BE2C (cell line): Measurements from ENCODE around the gene CSNK1D.

Experiments
- DNase-seq: peaks from one replicate; pipeline ENCODE4 v3.0.0-alpha.2; 2020
- H3K27me3 ChIP-seq: fragments of 250-450 bp; sonication (Bioruptor Pico); 2 replicates; pipeline ENCODE4 v1.5.1; 2020; ENCODE audit warnings: mild to moderate bottlenecking
- H3K36me3 ChIP-seq: fragments of 250-450 bp; sonication (Bioruptor Pico); 2 replicates; pipeline ENCODE4 v1.5.1; 2020; ENCODE audit warnings: mild to moderate bottlenecking
- H3K4me1 ChIP-seq: fragments of 250-450 bp; sonication (Bioruptor Pico); 2 replicates; pipeline ENCODE4 v1.5.1; 2020
- H3K4me3 ChIP-seq: 2 replicates; pipeline ENCODE4 v1.5.1; 2011; ENCODE audit warnings: low read depth, low read length
- H3K9me3 ChIP-seq: fragments of 250-450 bp; sonication (Bioruptor Pico); 2 replicates; pipeline ENCODE4 v1.5.1; 2020
- TF ChIP-seq, protein P1 (sequence below): IDR thresholded peaks from 2 replicates; pipeline ENCODE4 v1.5.1; 2012; ENCODE audit warnings: mild to moderate bottlenecking, low read depth, low read length

CSNK1D gene

DNA sequence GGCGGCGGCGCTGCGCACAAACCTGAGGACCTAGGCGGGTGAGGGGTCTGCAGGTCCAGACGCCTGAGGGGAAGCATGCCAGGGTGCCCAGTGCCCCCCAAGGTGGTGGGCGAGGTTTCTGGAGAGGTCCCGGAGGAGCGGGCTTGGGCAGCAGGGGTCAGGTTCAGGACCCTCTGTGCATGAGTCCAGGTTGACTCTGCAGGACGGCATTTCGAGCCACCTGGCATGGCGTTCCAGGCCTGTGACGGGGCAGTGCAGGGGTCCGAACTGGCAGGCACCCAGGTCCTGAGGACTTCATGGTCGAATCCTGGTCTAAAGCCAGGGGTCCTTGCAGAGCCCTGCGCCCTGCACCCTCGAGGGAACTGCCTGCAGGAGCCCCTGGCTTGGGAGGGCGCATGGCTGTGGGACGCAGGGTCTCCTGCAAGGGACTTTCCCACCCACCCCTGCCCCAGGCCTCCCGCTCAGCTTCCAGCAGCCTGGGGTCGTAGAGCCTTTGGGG lies 41.1 kb downstream of the CSNK1D start:
- Histone ChIP-seq H3K4me1 (peaks cover 18% of the 10 kb centered on the region), H3K36me3 (no peaks in the 10 kb centered on the region; the same call in 1 of the 2 replicates), H3K4me3 (no peak overlapping the region), H3K9me3 (no peaks in the 10 kb centered on the region), H3K27me3 (peaks cover 12% of the 10 kb centered on the region)
- TF ChIP-seq, protein P1, sequence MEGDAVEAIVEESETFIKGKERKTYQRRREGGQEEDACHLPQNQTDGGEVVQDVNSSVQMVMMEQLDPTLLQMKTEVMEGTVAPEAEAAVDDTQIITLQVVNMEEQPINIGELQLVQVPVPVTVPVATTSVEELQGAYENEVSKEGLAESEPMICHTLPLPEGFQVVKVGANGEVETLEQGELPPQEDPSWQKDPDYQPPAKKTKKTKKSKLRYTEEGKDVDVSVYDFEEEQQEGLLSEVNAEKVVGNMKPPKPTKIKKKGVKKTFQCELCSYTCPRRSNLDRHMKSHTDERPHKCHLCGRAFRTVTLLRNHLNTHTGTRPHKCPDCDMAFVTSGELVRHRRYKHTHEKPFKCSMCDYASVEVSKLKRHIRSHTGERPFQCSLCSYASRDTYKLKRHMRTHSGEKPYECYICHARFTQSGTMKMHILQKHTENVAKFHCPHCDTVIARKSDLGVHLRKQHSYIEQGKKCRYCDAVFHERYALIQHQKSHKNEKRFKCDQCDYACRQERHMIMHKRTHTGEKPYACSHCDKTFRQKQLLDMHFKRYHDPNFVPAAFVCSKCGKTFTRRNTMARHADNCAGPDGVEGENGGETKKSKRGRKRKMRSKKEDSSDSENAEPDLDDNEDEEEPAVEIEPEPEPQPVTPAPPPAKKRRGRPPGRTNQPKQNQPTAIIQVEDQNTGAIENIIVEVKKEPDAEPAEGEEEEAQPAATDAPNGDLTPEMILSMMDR: no peak
- no peak for DNase-seq

DNA sequence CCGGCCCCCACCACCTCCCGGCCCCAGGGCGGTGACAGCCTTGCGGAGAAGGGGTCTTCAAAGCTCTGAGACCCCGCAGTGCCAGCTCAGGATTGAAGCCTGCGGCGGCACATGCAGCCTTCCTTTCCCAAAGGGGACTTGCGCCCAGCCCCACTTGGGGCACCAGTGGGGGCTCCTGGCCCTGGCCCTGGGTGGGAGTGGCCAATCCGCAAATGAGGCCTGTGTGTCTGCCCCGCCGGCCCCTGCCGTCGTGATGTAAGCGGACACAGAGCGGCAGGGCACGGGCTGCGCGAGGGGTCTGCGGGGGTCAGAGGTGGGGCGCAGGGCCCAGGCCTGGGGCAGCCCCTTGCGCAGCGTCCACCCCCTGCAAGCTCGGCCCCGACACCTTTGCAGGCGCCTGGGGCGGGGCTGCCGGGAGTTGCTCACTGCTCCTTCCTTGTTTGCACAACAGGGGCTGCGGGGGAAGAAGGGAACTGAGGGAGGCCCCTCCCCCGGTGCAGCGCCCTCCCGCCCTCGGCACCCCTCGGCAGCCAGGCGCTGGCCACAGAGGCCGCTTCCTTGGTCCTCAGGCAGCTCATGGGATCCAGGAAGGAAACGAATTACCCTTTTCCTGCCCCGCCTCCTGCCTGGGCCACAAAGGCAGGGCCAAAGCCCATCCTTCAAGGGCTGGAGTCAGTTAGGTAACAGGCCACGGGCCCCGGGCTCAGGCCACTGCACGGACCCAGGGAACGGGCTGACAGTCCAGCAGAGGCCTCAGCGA lies 41.8 kb downstream of the CSNK1D start:
- peak; percentile 30 for DNase-seq

DNA sequence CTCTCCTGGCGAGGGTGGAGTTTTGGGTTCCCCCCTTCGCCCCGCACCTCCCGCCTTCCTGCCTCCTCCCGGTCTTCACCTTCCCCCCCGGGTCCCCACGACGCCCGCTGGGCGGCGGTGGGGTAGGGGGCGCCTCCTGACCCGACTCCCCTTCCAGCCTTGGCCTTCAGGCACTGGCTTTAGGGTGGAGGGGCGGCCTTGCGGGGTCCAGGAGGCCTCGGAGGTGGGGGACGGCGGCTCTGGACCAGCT lies 42.3 kb downstream of the CSNK1D start:
- no peaks in the 10 kb centered on the region for H3K9me3 ChIP-seq
- H3K36me3 ChIP-seq: no peaks in the 10 kb centered on the region
- H3K4me3 ChIP-seq: no peak overlapping the region
- no peak for DNase-seq
- TF ChIP-seq, protein P1: no peak
- H3K27me3 ChIP-seq: peaks cover 12% of the 10 kb centered on the region
- peaks cover 13% of the 10 kb centered on the region for H3K4me1 ChIP-seq

More for the DNA sequence above, 41.8 kb downstream of the CSNK1D start:
- Histone ChIP-seq H3K36me3 (no peaks in the 10 kb centered on the region; the same call in 1 of the 2 replicates), H3K9me3 (no peaks in the 10 kb centered on the region), H3K27me3 (peaks cover 12% of the 10 kb centered on the region), H3K4me1 (peaks cover 17% of the 10 kb centered on the region), H3K4me3 (no peak overlapping the region)
- TF ChIP-seq, protein P1: no peak

DNA sequence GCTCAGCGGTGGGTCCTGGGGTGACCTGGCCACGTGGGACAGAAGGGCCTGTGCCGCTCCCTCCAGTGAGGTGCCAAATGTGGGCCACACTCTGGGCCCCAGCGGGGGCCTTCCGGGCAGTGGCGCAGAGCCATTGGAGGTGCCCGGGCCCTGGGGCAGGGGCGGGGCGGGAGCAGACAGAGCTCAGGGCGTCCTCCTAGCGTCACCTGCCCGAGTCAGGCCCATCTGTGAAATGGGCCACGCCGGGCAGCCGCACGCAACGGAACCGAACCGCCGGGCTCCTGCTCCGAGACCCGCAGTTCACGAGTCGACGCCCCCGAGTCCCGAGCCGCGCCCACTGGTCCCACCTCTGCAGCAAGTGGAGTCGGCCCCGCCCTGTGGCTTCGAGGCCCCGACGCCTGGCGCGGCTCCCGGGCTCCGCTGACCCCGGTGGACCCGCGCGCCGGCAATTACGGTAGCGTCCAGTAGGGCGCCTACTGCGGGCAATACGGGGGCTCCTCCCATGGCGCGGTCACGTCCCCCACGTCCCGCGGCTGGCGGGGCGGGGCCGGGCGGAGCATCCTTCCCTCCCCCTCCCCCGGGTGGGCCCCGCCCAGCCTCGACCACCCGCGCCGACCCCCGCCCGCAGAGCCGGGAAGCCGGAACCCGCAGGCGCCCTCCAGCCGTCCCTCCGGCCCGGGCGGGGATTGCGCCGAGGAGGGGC lies 42.7 kb downstream of the CSNK1D start:
- H3K27me3 ChIP-seq: peaks cover 12% of the 10 kb centered on the region
- H3K4me1 ChIP-seq: peaks cover 8% of the 10 kb centered on the region
- TF ChIP-seq, protein P1: no peak
- peak; percentile 18 for DNase-seq
- H3K4me3 ChIP-seq: no peak overlapping the region
- no peaks in the 10 kb centered on the region for H3K36me3 ChIP-seq
- H3K9me3 ChIP-seq: no peaks in the 10 kb centered on the region

DNA sequence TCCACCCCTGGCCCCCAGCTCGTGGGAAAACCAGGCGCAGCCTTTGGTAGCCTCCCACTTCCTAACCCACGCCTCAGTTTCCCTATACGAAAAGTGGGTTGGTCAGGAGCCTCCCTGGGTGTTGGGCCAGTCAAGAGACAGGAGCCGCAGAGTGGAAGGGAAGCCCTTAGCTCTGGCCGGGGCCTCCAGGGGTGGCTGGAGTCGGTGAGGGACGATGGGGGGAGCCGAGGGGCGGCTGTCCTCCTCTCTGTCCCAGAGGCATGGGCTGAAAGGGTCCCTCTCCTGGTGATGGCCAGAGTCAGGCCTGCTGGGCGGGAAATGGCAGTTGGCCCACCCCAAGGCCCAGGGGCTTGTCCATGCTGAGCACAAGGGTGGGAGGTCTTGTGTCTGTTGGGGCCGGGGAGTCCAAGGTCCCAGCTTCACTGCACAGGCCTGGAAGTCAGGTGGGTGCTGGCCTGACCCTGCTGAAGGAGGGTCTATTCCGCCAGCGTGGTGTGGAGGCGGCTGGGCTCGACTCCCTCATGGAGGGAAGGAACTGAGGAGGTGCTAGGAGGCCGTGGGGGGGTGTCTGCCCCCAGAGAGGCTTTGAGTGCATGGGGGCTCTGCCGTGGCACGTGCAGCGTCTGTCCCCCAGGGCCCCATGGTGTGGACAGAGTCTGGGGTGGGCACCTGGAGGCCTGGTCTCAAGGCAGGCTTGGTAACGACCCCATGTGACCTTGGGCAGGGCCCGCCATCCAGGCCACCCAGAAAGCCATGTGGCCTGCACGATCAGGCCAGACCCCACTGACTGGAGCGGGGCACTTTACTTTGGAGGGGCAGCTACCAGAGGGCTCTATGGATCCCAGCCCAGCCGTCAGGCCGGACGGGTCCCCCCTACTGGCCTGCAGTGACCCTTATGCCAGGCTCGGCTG lies 43.5 kb downstream of the CSNK1D start:
- Histone ChIP-seq H3K9me3 (no peaks in the 10 kb centered on the region), H3K4me3 (no peak overlapping the region), H3K36me3 (no peaks in the 10 kb centered on the region), H3K4me1 (peaks cover 8% of the 10 kb centered on the region), H3K27me3 (peaks cover 12% of the 10 kb centered on the region)
- DNase-seq: peak; percentile 18
- TF ChIP-seq, protein P1: no peak
